Sigmoid colon (tissue), 4 donors: ENCODE results near the gene MESP1.

Experiments
- POLR2AphosphoS5 ChIP-seq, 4 donors: sonication (generic); formaldehyde crosslinking; IDR thresholded peaks; one replicate each; pipeline ENCODE4 v1.6.1; 2017; ENCODE audit warnings: antibody characterized with exemption in 4 of 4
- TF ChIP-seq, protein P1 (sequence below), 4 experiments: fragments of 450-650 bp in 3 of 4; fragments of 200-600 bp in 1 of 4; IDR thresholded peaks; one replicate each; pipeline ENCODE4 v1.5.1; 2016 to 2019; ENCODE audit warnings: antibody characterized with exemption in 4 of 4, mild to moderate bottlenecking in 3 of 4, moderate library complexity in 2 of 4

DNA sequence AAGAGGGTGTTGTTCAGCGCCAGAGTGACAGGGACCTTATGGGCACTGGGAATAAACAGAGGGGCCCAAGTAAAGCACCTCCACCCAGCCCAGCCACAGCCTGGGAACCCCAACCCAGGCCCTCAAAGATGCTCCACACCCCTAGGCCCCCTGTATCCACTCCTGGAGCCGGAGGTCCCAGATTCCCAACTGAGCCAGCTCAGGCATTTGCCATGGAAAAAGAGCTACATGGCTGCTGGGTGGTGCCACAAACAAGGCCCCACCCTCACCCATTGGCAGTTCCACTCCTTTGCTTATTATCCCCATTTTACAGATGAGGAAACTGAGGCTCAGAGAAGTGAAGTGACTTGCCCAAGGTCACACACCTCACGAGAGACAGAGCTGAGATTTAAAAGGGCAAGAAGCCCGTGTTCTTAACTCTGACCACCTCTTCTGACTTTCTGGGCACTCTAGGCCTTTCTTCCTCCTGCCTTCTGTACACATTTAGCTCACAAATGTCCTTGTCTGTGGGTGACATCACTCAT lies 46.7 kb upstream of the MESP1 start:
- TF ChIP-seq, protein P1, sequence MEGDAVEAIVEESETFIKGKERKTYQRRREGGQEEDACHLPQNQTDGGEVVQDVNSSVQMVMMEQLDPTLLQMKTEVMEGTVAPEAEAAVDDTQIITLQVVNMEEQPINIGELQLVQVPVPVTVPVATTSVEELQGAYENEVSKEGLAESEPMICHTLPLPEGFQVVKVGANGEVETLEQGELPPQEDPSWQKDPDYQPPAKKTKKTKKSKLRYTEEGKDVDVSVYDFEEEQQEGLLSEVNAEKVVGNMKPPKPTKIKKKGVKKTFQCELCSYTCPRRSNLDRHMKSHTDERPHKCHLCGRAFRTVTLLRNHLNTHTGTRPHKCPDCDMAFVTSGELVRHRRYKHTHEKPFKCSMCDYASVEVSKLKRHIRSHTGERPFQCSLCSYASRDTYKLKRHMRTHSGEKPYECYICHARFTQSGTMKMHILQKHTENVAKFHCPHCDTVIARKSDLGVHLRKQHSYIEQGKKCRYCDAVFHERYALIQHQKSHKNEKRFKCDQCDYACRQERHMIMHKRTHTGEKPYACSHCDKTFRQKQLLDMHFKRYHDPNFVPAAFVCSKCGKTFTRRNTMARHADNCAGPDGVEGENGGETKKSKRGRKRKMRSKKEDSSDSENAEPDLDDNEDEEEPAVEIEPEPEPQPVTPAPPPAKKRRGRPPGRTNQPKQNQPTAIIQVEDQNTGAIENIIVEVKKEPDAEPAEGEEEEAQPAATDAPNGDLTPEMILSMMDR (IDR thresholded peaks at IDR 0.05): no peak
- no peak for TF ChIP-seq POLR2AphosphoS5 (IDR thresholded peaks at IDR 0.05)
